HEK293T (cell line): ENCODE data around the gene ITGB8.

Experiments used
- ARNT ChIP-seq: fragments of 450-650 bp; IDR thresholded peaks from 2 replicates; pipeline ENCODE4 v1.6.1; 2017; ENCODE audit warnings: mild to moderate bottlenecking
- BHLHE40 ChIP-seq: fragments of 450-650 bp; IDR thresholded peaks from 2 replicates; pipeline ENCODE4 v1.6.1; 2016; ENCODE audit warnings: mild to moderate bottlenecking, moderate library complexity, borderline replicate concordance
- CTBP1 ChIP-seq: fragments of 450-650 bp; IDR thresholded peaks from 2 replicates; pipeline ENCODE4 v1.6.1; 2016; ENCODE audit warnings: borderline replicate concordance
- ELF4 ChIP-seq: fragments of 450-650 bp; IDR thresholded peaks from 2 replicates; pipeline ENCODE4 v1.6.1; 2017; ENCODE audit warnings: antibody characterized with exemption
- FOXA1 ChIP-seq: fragments of 450-650 bp; IDR thresholded peaks from 2 replicates; pipeline ENCODE4 v1.6.1; 2016; ENCODE audit warnings: mild to moderate bottlenecking
- FOXK2 ChIP-seq: fragments of 450-650 bp; IDR thresholded peaks from 2 replicates; pipeline ENCODE4 v1.6.1; 2016; ENCODE audit warnings: mild to moderate bottlenecking
- FOXM1 ChIP-seq: fragments of 450-650 bp; IDR thresholded peaks from 2 replicates; pipeline ENCODE4 v1.6.1; 2017; ENCODE audit warnings: mild to moderate bottlenecking, borderline replicate concordance
- HDGF ChIP-seq: fragments of 450-650 bp; IDR thresholded peaks from 2 replicates; pipeline ENCODE4 v1.6.1; 2017; ENCODE audit warnings: antibody characterized with exemption, borderline replicate concordance
- LEF1 ChIP-seq: fragments of 450-650 bp; IDR thresholded peaks from 2 replicates; pipeline ENCODE4 v1.6.1; 2017; ENCODE audit warnings: mild to moderate bottlenecking, borderline replicate concordance
- PKNOX1 ChIP-seq: fragments of 450-650 bp; IDR thresholded peaks from 2 replicates; pipeline ENCODE4 v1.6.1; 2016
- SP1 ChIP-seq: fragments of 450-650 bp; IDR thresholded peaks from 2 replicates; pipeline ENCODE4 v1.6.1; 2017
- SUZ12 ChIP-seq: fragments of 450-650 bp; IDR thresholded peaks from 2 replicates; pipeline ENCODE4 v1.6.1; 2016; ENCODE audit warnings: mild to moderate bottlenecking

- no peak for TF ChIP-seq SP1
- no peak for TF ChIP-seq FOXA1
- TF ChIP-seq FOXK2, result no peak
- TF ChIP-seq HDGF, result no peak
- TF ChIP-seq FOXM1, result no peak
- TF ChIP-seq PKNOX1, result no peak
- no peak for TF ChIP-seq ELF4
- no peak for TF ChIP-seq SUZ12
- TF ChIP-seq LEF1, result no peak
- no peak for TF ChIP-seq ARNT
- no peak for TF ChIP-seq CTBP1
- no peak for TF ChIP-seq BHLHE40
These were observed 116.4 kb downstream of the ITGB8 start for GRCh38 chr7:20447021-20447650.
